Measurements from ENCODE around the gene STRN.
"Not testable (repeated sequence)": the region's sequence is repeated elsewhere in the genome, so short reads cannot be mapped to it uniquely, and the experiment has no call there.

STRN gene

DNA sequence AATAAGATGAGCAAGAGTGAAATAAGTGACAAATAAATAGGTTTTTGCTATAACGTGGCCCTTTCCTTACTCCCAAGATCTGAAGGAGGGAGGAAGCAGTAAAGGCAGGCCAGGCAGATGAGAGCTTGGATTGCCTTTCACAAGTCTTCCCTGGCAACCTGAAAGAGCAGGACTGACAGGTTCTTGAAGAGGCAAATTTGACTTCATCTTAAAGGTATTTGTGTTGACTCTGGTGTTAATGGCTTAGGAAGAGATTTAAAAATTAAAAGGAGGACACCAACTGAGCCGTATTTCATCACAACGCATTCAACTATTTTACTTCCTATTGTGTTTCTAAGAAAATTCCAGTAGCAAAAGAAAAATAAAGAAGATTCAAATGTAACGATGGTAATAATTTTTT is 3.2 kb downstream of the STRN start:
- no peak for DNase-seq (ENCODE audit: low spot score)

DNA sequence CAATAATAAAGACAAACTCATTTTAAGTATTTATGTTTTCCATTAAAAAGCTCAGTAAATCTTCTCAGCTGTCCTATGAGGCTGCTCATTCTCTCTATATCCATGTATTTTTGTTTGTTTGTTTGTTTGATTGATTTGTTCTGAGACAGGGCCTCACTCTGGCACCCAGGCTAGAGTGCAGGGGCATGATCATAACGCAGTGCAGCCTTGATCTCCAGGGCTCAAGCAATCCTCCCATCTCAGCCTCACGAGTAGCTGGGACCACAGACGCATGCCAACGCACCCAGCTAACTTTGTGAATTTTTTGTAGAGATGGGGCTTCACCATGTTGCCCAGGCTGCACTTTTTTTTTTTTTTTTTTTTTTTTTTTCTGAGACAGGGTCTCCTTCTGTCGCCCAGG is 5.6 kb downstream of the STRN start:
- DNase-seq (ENCODE audit: low spot score) = no peak

DNA sequence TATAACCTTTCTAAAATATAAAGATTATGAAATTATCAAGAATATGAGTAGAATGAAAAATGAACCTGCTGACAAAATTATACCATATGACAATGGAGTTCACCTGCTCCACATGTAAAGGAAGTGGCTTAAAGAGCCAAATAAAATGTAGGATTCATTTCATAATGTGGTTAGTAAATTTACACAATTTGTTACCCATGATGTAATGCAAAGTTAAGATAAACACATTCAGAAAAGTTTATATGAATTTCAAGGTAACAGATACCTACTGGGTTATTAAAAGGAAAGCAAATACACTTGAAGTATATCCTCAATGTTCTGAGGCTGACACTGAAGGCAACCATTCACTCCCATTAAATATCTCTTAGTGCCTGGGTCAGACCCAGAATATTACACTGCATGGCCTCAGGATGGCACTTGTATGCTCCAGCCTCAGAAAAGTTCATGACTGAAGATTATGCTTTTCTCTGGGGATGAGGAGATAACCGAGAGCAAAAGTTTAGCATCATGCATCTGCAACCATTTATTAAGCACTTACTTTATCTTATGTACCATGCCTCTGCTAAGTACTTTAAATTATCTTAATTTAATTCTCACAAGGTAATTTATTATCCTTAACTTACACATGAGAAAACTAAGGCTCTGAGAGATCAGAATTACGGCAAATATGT is 6.2 kb downstream of the STRN start:
- DNase-seq (ENCODE audit: low spot score) = no peak

DNA sequence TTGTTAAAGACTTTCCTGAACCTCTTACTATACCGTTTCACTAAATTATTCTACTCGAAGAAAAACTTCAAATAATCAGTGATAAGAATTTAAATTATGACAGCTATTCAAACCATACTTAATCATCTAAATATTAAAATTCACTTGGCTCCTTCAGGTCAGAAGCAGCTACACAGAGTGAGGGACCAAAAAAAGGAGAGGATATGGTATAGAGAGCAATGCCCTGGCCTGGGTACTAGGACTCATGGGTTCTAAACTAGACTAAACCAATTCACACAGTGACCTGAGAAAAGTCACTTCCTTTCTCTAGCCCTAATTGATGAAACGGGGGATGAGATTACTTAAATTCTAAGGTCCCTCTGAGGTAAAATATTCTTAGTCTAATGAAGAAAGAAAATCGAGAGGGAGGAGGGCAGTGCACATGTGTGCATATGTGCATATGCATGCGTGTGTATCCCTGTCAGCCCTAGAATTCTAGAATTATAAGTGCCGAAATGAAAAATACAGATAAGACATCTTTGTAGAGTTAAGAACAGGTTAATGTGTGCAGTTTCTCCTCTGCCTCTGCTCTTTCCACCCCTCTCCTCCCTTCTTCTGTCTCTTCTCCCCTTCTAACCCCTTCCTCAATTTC is 11.2 kb downstream of the STRN start:
- no peak for DNase-seq (ENCODE audit: low spot score)

DNA sequence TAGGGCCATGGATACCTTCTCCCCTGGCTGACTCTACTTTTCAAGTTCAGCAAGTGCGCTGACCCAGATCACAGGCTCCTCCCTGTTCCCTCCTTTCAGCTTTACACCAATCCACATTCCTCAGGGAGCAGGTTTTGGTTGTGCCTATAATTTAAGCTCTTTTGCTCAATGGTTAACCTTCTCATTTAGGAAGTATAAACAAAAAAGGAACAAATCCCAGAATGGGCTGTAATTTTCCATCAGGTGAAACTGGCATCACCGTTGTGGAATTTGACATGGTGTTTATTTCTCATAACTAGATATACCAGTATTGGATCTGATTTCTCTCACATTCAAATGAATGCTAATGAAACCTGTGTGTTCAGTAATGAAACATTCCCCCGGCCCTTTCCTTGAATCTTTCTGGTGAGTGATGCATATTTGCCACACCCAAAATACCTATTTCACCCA is 13.6 kb downstream of the STRN start:
- no peak for DNase-seq (ENCODE audit: low spot score)

- DNase-seq (ENCODE audit: low spot score) = no peak
Measured at GRCh38 chr2:36951574-36951973, 14.8 kb downstream of the STRN start.

DNA sequence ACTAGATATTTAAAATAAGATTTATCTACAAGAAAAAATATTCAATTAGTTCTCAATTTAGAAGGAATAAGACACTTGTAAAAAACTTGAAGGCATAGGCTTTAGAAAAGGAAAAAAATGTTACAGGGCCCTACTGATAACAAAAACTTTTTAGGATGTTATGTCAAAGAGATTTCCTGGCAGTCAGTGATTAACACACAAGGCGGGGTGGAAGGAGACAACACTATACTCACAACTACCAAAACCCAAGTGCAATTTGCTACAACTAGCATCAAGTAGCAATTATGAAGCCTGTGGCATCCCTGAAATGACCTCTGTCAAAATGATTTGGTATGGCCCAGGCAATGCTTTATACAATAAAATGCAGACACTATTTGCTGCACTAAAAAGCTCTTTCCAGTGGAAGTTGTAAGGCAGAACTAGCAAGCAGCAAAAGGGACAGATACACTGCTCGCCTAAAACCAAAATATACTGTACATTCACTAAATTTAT is 15.3 kb downstream of the STRN start:
- no peak for DNase-seq (ENCODE audit: low spot score)

DNA sequence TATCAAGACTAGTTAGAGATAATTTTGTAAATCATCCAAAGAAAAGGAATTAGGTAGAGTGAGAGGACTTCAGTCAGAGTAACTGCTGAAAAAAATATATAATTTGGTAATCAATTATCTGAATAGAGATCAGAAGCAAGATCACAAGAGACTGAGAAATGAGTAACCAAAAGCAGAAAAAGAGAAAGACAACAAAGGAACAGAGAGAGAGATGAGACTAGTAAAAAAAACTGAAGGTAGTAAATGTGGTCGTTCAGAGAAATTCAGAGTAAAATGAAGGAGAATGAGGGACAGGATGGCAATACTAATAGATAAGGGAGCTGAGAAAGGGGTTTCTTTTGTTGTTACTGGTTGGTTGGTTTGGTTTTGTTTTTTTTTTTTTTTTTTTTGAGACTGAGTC is 16.5 kb downstream of the STRN start:
- DNase-seq (ENCODE audit: low spot score) = no peak

GRCh38 chr2:36945240-36945639 is 21.1 kb downstream of the STRN start:
- not testable (repeated sequence) for DNase-seq (ENCODE audit: low spot score)

DNA sequence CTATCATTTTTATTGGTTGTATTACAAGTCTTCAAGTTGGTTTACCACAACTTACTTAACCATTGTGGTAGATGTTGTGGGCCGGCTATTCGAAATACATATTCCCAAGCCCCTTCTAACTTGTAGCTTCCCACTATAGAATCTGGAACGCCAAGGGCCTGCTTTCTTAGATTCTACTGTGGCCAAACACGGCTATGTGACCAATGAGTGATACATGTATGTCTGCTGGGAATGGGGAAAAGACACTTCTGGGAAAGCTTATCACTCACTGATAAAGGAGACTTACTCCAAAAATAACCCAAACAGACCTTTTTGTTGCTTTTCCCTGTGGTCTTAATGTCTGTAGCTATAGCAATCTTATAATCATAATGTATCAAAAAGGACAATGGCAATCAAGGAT is 24.5 kb downstream of the STRN start:
- DNase-seq (ENCODE audit: low spot score) = no peak

- not testable (repeated sequence) for DNase-seq (ENCODE audit: low spot score)
Measured at GRCh38 chr2:36936526-36936925, 29.8 kb downstream of the STRN start.

- DNase-seq (ENCODE audit: low spot score) = not testable (repeated sequence)
Measured at GRCh38 chr2:36931688-36932087, 34.6 kb downstream of the STRN start.

DNA sequence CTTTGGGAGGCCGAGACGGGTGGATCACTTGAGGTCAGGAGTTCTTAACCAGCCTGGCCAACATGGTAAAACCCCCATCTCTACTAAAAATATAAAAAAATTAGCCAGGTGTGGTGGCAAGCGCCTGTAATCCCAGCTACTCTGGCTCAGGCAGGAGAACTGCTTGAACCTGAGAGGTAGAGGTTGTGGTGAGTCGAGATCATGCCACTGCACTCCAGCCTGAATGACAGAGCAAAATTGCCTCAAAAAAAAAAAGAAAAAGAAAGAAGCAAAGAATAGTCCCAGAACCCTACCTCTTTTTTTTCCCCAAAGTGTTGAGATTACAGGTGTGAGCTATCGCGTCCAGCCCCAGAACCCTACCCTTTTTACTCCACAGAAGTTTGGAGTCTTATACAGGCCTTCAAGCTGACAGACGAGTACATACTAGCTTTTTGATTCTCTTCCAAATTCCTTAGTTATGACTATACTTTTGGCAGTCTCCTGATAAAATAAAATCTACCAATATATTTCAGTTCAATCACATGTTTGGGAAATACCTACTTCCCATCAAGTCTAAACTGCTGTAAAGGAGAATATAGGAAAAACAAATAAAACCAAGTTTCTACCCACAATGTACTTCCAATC is 35.4 kb downstream of the STRN start:
- DNase-seq (ENCODE audit: low spot score) = peak; percentile 51

- not testable (repeated sequence) for DNase-seq (ENCODE audit: low spot score)
Measured at GRCh38 chr2:36926175-36927132, 39.9 kb downstream of the STRN start.

DNA sequence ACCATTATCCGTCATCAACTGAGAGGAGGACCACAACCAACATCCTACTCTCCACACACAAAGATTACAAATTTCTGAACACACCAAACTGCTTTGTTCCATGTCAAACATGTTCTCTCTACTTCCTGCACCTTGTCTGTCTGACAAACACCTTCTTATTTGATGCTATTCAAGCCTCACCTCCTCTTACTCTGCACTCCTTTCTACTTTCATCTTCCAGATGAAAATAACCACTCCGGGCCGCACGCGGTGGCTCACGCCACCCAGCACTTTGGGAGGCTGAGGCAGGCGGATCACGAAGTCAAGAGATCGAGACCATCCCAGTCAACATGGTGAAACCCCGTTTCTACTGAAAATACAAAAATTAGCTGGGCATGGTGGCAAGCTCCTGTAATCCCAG is 43.7 kb downstream of the STRN start:
- not testable (repeated sequence) for DNase-seq (ENCODE audit: low spot score)

DNA sequence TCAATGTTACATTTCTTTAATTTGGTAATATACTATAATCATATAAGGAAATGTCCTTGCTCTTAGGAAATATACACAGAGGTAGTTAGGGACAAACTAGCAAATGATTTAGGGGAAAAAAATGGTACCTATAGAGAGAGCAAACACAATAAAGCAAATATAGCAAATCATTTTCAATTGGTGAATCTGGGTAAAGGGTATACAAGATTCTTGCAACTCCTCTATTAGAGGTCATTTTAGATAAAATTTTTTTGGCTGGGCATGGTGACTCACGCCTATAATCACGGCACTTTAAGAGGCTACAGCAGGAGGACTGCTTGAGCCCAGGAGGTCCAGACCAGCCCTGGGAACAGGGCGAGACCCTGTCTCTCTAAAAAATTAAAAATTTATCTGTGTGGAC is 44.4 kb downstream of the STRN start:
- no peak for DNase-seq (ENCODE audit: low spot score)

DNA sequence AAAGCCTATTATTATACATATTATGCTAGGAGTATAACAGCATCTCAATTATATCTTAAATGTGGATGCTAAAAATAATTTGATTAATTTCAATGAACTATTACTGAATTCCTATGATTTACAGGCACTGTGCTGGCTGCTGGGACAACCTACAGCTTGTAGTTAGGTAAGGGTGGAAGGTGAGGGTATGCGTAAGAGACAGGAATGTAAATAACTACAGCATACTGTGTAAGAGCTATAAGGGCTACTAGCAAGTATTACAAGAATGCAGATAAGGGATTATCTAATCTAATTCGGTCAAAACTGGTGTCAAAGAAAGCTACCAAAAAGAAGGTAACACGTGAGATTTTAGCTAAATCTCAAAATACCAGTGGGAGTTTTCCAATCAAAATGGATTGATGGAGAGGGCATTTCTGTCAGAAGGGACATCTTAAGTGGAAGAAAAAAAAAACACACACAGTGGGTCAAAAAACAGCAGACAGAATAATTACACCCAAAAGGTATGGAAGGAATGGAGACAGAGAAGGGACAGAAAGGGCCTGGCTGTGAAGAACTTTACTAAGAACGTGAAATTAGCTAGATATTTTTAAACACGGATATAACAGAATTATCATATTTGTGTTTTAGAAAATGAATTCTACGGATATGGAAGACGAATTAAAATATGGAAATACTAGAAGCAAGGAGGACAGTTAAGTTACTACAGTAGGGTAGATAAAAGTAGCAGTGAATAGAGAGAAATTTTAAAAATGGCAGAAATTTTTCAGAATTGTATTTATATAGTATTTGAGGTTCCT is 47.1 kb downstream of the STRN start:
- no peak for DNase-seq (ENCODE audit: low spot score)

GRCh38 chr2:36918307-36918706 is 48.0 kb downstream of the STRN start:
- no peak for DNase-seq (ENCODE audit: low spot score)

DNA sequence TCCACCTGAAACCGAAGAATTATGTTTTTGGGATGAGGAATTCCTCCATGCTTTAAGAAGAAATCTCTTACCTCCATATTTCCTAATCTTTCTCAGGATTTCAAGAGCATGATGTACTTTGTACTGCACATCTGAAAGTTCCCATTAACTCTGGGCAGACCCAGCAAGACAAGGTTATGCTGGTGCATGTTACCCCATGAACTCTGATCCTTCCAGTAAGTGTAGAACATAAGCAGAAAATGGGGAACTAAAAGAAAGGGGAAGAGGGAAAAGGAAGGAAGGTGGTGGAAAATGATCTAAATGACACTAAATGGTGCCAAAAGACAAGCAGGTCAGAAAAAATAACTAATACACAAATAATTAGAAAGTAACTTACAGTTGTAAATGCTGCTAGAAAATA is 50.7 kb downstream of the STRN start:
- no peak for DNase-seq (ENCODE audit: low spot score)

GRCh38 chr2:36912695-36913094 is 53.6 kb downstream of the STRN start:
- DNase-seq (ENCODE audit: low spot score) = peak; percentile 16

DNA sequence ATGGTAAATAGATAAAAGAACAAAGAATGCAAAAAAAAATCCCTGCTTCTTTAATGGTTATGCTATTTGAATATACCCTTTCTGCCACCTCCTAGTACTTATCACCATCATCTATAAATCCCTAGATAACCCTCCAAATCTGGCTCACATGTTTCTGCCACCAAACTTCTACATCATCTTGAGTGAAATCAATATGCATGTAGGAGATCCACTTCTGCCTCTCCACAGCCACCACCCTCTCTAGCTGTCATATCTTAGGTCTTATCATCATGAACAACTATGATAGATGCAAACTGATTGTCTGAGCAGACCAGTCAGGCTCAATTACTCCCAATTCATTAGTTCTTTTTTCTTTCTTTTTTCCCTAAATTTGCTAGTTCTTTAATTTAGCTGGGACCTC is 55.3 kb downstream of the STRN start:
- DNase-seq (ENCODE audit: low spot score) = no peak

All from AG20443 (cell line).